Testis (tissue), 2 donors: ENCODE measurements around the gene FUT1.

ENCODE experiments used
- POLR2A ChIP-seq: fragments of 450-650 bp; IDR thresholded peaks from one replicate; pipeline ENCODE4 v1.6.1; 2017; ENCODE audit warnings: antibody characterized with exemption, mild to moderate bottlenecking, moderate library complexity
- TF ChIP-seq, protein P1 (sequence below), 3 experiments: fragments of 450-650 bp in 2 of 3; fragments of 200-600 bp in 1 of 3; sonication (generic) in 1 of 3; IDR thresholded peaks; one replicate each; pipeline ENCODE4 v1.5.1; 2016 to 2019; ENCODE audit warnings: antibody characterized with exemption in 3 of 3, mild to moderate bottlenecking in 2 of 3, moderate library complexity in 1 of 3

DNA sequence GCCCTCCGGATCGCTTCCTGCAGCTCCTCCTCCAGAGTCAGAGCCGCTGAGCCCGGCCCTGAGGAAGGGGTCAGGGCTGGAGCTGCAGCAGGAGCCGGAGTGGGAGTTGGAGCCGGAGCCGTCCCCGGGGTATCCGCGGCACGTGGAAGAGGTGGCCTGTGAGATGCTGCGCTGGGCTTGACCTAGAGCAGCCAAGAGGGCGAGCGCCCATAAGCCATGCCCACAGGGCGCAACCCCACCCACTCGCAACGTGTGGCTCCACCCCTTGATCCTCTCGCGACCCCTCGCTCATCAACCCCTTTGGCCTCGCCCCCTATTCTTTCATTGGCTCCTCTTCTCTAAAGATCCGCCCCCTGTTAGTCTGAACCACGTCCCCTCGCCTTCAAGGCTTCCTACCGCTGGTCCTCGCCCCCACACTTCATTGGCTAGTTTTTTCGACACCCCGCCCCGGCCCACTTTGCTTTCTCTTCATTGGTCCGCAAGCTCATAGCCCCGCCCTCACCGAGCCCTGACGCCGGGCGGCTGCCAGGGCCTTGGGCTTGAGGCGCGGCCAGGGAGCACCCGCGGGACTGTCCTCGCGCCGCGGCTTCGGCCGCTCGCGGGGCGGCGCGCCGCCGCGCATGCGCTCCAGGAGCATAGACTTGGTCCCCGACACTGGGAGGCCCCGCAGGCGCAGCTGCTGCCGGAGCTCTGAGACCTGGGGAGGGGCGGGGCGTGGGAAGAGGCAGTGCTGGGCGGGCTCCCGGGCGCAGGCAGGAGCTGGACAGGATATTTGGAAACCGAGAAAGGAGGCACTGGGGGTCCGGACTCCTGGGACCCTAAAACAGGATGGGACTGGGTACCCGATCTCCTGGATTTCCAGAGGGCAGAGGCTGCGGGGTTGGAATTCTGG, 38.3 kb downstream of the FUT1 start:
- TF ChIP-seq, protein P1, sequence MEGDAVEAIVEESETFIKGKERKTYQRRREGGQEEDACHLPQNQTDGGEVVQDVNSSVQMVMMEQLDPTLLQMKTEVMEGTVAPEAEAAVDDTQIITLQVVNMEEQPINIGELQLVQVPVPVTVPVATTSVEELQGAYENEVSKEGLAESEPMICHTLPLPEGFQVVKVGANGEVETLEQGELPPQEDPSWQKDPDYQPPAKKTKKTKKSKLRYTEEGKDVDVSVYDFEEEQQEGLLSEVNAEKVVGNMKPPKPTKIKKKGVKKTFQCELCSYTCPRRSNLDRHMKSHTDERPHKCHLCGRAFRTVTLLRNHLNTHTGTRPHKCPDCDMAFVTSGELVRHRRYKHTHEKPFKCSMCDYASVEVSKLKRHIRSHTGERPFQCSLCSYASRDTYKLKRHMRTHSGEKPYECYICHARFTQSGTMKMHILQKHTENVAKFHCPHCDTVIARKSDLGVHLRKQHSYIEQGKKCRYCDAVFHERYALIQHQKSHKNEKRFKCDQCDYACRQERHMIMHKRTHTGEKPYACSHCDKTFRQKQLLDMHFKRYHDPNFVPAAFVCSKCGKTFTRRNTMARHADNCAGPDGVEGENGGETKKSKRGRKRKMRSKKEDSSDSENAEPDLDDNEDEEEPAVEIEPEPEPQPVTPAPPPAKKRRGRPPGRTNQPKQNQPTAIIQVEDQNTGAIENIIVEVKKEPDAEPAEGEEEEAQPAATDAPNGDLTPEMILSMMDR (IDR thresholded peaks at IDR 0.05): no peak
- TF ChIP-seq POLR2A: no peak
